Iris pigment epithelial cell (primary cell): ENCODE results near the gene STX1A.
A peak's percentile ranks its signal among the peaks of the same experiment; 100 is the strongest.

ENCODE experiments used
- DNase-seq: peaks from one replicate; pipeline ENCODE4 v3.0.0-alpha.2; 2011; ENCODE audit warnings: low read depth

The STX1A gene

DNA sequence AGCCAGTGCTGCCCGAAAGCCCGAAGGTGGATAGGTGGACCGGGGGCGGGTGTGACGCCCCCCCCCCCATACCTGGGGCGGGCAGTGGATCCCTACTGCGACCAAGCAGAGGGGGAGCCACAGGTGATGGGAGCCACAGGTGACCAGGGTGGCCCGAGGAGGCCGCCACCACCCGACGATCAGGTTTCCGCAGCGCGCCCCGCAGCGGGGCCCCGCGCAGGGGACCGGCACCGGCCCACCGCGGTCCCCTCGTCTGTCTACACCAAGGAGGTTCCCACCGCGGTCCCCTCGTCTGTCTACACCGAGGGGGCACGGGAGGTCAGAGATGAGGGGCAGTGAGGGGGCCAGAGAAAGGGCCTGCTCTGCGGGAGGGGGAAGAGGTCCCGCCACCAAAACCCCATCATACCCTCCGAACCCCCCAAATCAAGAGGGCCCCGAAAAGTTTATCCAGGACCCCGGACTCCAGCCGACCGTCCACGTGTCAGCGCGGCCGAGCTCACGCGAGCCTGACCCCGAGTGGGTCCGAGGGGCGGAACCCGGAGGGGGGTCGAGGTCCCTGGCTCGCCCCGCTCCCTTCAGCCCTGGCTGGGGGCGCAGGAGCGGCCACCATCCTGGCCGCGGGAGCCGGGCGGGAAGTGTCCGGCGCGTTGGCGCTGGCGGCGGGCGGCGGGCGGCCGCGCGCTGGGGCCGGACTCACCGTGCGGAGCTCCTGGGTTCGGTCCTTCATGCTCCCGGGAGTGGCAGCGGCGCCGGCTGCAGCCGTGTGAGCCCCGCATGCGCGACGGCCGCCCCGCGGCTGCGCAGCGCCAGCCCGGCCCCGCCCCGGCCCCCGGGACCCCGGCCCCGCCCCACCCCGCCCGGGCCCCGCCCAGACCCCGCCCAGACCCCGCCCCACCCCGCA lies at the start of gene STX1A:
Gene STX1A, minus strand, starts transcription at position 765 of the 901 bp plus-strand sequence. Its CDS starts 38 bp downstream, at position 727.
- DNase-seq: peak; percentile 72

DNA sequence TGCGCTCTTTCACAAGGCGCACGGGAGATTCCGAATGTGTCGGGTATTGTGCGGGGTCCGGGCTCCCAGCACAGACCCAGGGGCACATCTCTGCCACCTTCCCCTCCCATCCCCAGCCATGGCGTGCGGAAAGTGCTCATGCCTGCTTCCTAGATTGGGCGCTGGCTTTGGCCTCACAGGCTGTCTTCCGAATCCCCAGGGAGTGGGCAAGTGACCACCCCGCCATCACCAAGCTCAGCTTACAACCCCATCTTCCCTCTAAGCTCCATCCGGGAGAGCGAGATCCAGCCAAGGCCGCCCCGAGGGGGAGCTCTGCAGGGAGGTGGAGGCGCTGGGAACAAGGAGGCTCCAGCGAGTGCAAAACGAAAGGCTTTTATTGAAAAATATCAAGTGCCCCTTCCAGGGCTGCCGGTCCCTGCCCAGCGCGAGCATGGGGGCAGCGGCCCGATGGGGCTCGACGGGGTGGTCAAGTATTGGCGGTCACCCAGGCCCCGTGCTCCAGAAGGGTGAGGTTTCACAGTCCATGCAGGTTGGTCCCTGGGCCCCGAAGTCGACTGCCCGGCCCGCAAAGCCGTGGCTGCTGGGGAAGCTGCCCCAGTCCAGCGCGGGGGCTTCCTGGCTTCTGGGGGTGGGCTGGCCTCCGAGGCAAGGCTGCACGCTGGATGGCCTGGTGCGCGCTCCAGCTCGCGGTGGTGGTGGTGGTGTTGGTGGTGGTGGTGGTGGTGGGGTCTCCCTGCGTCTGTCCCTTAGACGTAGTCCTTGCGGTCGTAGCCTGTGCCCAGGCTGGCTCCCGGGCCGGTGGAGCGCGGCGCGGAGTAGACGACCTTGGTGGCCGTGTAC lies 49.4 kb upstream of the STX1A start:
- DNase-seq: no peak

DNA sequence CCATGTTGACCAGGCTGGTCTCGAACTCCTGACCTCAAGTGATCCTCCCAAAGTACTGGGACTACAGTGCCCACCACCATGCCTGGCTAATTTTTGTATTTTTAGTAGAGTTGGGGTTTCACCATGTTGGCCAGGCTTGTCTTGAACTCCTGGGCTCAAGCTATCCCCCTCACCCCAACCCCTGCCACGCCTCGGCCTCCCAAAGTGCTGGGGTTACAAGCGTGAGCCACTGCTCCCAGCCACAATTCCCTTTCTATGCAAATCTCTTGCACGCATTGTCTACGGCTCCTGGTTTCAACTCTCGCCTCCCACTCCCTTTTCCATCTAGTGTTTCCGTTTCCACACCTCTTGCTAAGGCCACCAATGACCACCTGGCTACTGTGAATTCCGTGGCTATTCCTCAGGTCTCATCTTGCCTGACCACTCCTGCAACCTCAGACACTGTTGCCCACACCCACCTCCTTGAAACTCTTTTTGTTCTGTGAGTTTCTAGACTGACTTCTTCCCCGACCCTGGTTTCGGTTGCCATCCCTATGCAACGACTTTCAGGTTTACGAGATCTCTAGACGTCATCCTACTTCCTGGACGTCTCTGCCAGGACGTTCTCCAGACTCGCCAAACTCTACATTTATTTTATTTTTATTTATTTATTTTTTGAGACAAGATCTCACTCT lies 47.2 kb upstream of the STX1A start:
- no peak for DNase-seq

DNA sequence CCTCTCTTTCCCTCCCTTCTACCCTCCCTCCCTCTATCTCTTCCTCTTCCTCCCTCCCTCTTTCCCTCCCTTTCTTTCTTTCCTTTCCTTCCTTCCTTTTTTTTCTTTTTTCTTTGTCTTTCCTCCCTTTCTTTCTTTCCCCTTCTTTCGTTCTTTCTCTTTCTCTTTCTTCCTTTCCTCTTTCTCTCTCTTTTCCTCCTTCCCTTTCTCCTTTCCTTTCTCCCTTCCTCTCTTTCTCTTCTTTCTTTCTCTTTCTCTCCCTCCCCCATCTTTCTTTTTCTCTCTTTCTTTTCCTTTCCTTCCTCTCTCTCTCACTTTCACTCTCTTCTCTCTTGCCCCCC lies 43.2 kb upstream of the STX1A start:
- no peak for DNase-seq

DNA sequence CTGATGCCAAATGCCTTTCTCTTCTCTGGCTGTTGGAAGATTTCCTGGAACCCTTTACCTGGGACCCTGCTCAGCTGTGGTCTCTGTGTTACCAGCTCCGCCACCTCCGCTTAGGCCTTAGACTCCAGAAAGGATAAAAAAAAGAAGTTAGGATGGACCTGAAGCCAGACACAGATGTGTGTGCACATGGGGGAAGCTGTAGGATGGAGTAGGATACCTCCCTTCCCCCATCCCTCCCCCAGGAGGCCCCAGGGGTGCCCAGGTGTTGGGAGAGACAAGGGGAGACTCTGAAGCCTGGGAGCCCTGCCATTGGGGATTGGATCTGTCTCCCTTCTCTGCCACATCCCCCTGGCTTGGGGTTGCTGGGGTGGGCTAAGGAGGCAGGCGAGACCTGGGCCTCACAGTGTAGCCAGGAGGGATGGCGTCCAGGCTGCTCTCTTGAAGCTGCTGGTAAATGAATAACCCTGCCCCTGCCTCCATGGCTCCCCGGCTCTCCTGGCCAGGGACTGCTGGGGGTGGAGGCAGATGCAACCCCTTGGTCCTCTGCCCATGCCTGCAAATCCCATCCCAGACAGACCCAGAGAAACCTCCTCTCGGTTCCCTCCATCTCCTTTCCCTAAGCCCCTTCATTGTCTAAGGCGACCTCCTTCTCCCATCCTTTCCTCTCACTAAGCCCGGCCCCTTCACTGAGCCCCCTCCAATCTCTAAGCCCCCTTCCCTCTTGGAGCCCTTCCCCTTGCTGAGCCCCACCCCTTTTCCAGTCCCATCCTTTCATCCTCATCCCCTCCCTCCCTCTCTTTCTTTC lies 42.6 kb upstream of the STX1A start:
- DNase-seq: no peak

DNA sequence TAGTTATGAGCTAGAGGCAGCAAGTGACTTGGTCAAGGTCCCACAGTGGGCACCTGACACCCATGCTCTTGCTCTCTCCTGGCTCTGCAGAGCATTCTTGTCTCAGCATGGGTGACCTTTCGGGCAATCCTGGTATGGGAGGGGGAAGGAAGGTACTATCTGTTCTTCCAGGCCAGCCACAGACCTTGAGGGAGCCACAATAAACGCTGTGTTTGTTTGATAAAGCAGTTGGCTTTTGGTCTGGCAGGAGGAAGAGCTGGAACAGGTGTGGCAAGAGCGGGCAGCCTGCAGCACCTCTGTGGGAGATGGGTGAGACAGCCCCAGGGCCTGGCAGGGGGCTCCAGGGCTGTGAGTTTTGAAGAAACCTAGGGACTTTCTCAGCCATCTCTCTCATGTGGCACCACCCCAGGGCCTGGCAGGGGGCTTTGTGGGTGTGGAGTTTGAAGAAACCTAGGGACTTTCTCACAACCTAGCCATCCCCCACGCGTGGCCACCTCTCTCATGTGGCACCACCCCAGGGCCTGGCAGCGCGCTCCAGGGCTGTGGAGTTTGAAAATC lies 39.2 kb upstream of the STX1A start:
- no peak for DNase-seq

DNA sequence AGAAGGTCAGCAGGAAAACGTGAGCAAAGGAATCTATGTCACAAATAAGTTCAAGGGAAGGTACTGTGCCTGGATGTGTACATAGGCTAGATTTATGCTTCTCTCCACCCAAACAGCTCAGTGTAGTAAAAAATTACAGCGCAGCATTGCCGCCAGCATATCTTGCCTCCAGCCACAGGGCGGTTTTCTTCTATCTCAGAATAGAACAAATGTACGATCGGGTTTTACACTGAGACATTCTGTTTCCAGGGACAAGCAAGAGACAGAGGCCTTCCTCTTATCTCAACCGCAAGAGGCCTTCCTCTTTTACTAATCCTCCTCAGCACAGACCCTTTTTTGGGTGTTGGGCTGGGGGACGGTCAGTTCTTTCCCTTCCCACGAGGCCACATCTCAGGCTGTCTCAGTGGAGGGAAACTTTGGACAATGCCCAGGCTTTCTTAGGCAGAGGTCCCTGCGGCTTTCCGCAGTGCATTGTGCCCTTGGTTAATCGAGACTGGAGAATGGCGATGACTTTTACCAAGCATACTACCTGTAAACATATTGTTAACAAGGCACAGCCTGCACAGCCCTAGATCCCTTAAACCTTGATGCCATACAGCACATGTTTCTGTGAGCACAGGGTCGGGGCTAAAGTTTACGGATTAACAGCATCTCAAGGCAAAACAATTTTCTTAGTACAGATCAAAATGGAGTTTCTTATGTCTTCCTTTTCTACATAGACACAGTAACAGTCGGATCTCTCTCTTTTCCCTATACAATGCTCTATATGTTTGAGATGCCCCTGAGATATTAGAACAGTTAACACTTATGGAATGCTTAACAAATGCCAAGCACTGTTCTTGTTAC lies 30.7 kb upstream of the STX1A start:
- no peak for DNase-seq

DNA sequence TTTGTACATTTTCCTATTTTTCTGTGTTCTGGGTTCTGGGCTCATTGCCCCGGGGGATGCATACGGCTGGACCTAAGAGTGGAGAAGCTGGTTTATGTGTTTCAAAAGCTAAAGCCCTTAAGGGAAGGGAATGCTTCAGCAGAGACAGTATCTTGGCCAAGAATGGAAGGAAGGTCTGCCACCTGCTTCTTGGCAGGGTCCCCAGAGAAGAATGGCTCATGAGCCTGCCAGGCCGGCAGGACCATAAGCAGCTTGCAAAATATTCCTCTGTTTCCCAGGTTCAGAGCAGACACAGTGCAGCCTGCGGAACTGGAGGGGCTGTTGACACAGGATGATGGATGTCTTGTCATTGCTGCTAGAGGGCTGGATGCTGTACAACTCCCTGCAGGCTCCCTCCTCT lies 26.9 kb upstream of the STX1A start:
- no peak for DNase-seq

DNA sequence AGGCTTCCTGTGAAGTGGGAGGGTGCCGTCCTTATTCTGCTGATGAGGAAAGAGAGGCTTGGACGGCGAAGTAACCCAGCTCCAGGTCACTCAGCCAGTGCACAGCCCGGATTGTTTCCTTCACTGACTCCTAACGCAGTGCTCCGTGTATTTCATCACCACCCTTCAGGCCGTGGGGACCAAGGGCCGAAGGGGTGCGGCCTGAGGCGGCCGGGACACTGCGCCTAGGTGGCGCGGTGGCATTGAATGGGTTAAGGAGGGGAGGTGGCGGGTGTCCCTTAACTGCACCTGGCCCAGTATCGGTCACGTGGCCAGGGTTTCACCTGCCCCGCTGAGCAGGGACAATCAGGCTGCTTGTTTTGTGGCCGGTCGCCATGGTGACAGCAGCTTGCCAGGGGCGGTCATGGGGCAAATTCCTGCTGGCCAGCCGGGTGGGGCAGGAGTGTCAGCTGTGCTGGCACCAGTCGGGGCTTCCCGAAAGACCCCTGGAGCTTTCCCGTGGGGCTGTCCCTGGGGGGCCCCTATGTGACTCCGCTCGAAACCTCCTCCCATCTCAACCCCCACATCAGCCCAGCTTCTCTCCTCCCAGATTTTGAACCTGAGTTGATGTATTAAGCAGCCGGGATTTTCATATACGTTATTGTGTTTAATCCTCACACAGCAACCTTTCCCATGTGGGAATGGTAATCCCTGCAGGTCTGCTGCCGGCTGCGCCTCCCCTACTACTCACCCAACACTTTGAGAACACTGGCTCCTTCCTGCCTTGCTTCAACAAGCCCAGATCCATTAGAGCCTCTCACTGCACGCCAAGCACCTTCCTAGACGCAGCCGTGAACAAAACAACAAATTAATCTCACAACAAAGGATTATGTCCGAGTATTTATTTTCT lies 23.5 kb upstream of the STX1A start:
- no peak for DNase-seq

DNA sequence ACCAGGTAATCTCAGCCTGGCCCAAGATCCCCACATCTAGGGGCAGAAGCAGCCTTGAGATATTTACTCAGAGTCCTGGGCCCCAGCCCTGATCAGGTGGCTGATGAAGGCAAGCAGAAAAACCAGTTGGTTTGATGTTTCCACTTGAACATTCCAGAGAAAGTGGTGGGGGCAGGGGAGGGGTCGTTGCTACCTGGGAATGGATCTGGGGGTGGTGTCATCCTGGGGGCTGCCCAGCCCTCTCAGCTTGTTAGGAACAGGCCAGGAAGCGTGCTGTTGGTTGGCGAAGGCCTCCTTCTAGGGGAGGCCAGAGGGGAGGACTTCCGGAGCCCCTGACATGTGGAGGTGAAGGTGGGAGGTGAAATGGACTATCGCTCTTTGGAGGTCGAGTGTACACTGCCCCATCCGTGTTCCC lies 22.9 kb upstream of the STX1A start:
- DNase-seq: no peak

DNA sequence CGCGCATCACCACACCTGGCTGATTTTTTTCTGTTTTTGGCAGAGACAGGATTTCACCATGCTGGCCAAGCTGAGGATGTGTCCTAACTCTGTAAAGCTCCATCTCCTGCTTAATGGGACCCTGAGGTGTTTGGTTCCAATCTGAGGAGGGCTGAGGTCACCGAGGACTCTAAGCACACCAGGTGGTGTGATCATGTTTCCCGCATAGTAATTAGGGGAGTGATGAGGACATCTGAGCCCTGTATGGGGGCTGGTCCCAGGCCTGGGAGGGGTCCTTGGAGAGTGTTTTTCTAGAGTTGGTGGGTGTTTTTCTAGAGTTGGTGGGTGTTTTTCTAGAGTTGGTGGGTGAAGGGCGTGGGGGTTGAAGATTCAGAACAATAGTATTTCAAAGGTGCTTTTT lies 22.1 kb upstream of the STX1A start:
- DNase-seq: no peak

DNA sequence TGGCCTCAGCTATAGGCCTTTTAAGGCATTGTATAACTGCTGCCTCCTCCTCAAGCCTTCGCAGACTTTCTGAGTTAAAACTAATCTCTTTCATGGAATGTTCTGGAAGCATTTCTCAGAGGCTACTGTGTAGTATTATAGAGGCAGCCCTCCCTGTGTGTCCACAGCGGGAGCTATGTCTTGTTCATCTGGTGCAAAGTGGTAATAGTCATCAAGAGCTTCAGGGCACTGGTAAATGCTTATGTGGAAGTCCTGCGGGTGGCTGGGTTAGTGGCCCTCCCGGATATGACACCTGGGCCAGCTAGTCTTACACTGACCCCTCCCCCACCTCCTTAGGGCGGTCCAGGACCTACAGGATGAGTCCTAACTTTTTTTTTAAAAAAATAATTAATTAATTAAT lies 21.3 kb upstream of the STX1A start:
- no peak for DNase-seq

DNA sequence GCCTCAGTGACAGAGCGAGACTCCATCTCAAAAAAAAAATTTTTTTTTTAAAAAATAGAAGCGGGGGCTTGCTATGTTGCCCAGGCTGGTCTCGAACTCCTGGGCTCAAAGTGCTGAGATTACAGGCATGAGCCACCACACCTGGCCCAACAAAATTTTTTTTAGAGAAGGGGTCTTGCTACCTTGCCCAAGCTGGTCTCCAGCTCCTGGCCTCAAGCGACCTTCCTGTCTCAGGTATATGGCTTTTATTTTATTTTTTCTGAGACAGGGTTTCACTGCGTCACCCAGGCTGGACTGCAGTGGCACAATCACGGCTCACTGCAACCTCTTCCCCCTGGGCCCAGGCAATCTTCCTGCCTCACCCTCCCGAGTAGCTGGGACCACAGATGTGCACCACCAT lies 20.7 kb upstream of the STX1A start:
- no peak for DNase-seq

DNA sequence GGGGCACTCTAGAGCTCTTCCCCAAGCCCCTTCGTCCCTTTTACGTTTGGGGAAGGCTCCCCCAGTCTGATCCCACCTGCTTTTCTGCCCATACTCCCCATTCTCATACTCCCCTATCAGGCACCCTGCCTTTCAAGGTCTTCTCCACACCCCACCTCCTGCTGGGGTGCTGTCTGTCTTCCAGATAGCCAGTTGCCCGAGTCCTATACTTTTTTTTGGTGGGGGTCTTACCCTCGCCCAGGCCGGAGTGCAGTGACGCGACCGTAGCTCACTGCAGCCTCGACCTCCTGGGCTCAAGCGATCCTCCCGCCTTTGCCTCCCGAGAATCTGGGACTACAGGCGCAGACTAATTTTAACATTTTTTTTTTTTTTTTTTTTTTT lies 19.9 kb upstream of the STX1A start:
- no peak for DNase-seq

DNA sequence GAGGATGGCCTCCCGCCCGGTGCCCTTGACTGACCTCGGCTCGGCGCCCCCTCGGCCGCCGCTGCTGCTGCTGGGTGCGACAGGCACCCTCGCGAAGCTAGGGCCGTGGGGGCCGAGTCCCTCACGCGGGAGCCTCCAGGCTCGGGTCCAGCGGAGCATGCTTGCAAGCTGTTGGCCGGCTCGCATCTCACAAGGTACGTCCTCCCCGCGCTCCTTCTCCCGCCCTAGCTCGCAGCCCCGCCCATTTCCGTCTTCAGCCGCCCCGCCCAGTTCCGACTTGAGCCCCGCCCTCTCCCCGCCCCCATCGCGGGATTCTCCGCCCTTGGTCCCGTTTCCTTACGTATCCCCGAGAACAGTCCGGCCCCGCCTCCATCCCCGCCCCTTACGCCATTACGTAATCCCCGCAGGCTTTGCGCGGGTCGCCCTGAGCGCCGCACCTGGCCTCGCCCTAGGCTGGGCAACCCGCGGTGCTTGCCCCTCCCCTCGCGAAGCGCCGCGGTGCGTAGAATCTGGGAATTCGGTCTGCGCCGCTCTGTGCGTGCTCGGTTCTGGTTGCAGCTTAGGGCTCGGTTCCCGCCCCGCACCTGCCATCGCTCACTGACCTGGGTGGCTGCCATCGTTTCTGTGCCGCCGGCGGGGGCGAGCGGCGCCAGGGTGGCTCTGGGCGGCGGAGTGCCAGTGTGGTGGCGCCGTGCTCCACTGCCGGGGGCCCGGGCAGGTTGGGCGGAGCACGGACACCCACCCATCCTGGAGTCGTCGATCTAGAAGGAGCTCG lies 19.3 kb upstream of the STX1A start, which contains the start of gene ABHD11:
Gene ABHD11, minus strand, starts transcription at position 191 of the 775 bp plus-strand sequence. Its CDS starts 32 bp downstream, at position 159.
- peak; percentile 96 for DNase-seq

DNA sequence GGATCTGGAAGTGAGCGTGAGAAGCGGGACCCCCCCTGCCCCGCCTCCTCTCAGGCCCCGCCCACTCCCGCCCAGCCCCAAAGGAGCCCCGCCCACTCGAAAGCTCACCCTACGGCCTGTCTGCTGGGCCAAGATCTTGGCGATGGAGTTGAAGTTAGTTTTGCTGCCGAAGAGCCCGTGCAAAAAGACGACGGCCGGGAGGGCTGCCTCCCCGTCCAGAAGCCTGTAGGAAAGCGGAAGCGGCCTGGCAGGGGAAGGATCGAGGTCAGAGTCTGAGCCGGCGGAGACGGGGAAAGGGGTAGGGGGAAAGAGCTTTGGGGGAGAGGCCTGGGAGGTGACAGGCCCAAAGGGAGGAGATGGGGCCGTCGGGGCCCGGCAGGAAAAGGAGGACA lies 18.7 kb upstream of the STX1A start:
- peak; percentile 58 for DNase-seq

DNA sequence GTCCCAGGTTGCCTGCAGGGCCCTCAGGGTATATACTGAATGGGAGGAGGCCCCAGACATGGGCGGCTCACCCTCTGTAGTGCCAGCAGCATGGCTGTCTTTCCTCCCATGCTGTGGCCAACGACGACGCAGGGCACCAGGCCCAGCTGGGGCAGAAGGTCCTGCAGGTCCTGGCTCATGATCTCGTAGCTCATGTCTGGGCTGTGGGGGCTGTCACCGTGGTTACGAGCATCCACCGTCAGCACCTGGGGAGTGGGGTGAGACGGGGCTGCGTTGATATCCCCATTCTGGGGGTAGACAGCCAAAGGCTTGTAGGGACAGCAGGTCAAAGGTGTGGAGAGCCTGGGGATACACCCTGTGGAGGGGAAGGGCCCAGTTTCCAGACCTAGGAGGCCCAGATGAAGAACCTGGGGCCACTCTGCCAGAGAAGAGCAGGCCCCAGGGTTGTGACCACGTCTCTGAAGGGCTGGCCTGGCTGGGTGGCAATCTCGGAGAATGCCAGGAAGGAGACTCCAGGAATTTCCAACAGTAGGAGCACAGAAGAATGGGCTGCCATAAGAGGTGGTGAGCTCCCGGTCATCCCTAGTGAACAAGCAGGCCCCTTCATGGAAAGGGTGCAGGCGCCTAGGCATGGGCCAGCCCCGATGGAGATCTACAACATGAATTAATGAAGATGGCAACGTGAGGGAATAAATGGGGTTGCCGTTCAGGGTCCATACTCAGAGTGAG lies 18.2 kb upstream of the STX1A start:
- no peak for DNase-seq

DNA sequence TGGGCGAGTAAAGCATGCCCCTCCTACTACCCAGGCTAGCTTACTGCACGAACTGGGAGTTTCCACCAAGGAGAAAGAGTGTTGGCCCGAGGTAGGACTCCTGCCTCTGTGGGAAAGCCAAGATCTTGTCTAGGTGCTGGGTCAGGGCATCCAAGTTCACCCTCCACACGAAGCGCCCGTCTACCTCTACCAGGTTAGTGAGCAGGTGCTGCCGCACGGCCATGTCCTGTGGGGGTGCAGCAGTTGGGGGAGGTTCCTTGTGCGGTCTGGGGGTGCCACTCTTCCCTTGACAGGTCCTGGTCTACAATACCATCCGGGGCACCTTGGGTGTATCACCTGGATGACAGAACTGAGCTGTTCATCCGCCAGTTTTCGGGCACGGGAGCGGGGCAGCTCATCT lies 17.4 kb upstream of the STX1A start:
- no peak for DNase-seq
